HG02970 (cell line): ENCODE measurements around the gene ZCCHC4.
"Not testable (repeated sequence)": the region's sequence is repeated elsewhere in the genome, so short reads cannot be mapped to it uniquely, and the experiment has no call there.

Experiments used
- ATAC-seq: cut with Tn5 transposase; IDR thresholded peaks from one replicate; pipeline ENCODE4 v1.9.1; 2021; ENCODE audit warnings: mild to moderate bottlenecking, moderate library complexity, moderate number of reproducible peaks; ENCODE audit not compliant: unreplicated experiment, low FRiP score

Gene ZCCHC4

GRCh38 chr4:25313201-25313895 is 774 bp downstream of the ZCCHC4 start:
- no peak for ATAC-seq

- ATAC-seq, result no peak
Measured at GRCh38 chr4:25320336-25320735, 7.8 kb downstream of the ZCCHC4 start.

- ATAC-seq, result no peak
Measured at GRCh38 chr4:25320773-25321172, 8.2 kb downstream of the ZCCHC4 start.

GRCh38 chr4:25321703-25322102 is 9.1 kb downstream of the ZCCHC4 start:
- no peak for ATAC-seq

- not testable (repeated sequence) for ATAC-seq
Measured at GRCh38 chr4:25328463-25328862, 15.9 kb downstream of the ZCCHC4 start.

GRCh38 chr4:25330335-25330734 is 17.8 kb downstream of the ZCCHC4 start:
- ATAC-seq, result no peak

- no peak for ATAC-seq
Measured at GRCh38 chr4:25330905-25331808, 18.6 kb downstream of the ZCCHC4 start.

GRCh38 chr4:25343671-25344070 is 31.1 kb downstream of the ZCCHC4 start:
- no peak for ATAC-seq

- ATAC-seq, result no peak
Measured at GRCh38 chr4:25345744-25346143, 33.2 kb downstream of the ZCCHC4 start.

GRCh38 chr4:25346913-25347312 is 34.3 kb downstream of the ZCCHC4 start:
- ATAC-seq, result no peak

- no peak for ATAC-seq
Measured at GRCh38 chr4:25347473-25347872, 34.9 kb downstream of the ZCCHC4 start.

GRCh38 chr4:25347971-25348370 is 35.4 kb downstream of the ZCCHC4 start:
- no peak for ATAC-seq

- no peak for ATAC-seq
Measured at GRCh38 chr4:25350561-25350960, 38.0 kb downstream of the ZCCHC4 start.

GRCh38 chr4:25351777-25352416 is 39.3 kb downstream of the ZCCHC4 start:
- ATAC-seq, result no peak

- ATAC-seq, result no peak
Measured at GRCh38 chr4:25356068-25356467, 43.5 kb downstream of the ZCCHC4 start.

GRCh38 chr4:25358515-25359275 is 46.1 kb downstream of the ZCCHC4 start:
- ATAC-seq, result no peak

GRCh38 chr4:25361253-25361652 is 48.7 kb downstream of the ZCCHC4 start:
- no peak for ATAC-seq

- ATAC-seq, result no peak
Measured at GRCh38 chr4:25367004-25367621, 54.5 kb downstream of the ZCCHC4 start.

GRCh38 chr4:25367877-25368276 is 55.3 kb downstream of the ZCCHC4 start:
- no peak for ATAC-seq

GRCh38 chr4:25368315-25368714 is 55.7 kb downstream of the ZCCHC4 start:
- no peak for ATAC-seq
